Stimulated activated CD8-positive, alpha-beta memory T cell treated with anti-CD3 and anti-CD28 coated beads, Interleukin-15, amount 100 ng/mL, for 1 hour (primary cell): ENCODE data around the gene RGS12.
"Not testable (repeated sequence)": the region's sequence is repeated elsewhere in the genome, so short reads cannot be mapped to it uniquely, and the experiment has no call there.

ENCODE experiments used
- DNase-seq: peaks from one replicate; pipeline ENCODE4 v3.0.0-alpha.2; 2020; ENCODE audit warnings: low read depth

Gene RGS12

GRCh38 chr4:3296651-3297050, 3.8 kb downstream of the RGS12 start:
- no peak for DNase-seq

GRCh38 chr4:3297066-3297859, 4.4 kb downstream of the RGS12 start:
- no peak for DNase-seq

GRCh38 chr4:3299122-3299975, 6.5 kb downstream of the RGS12 start:
- no peak for DNase-seq

GRCh38 chr4:3299976-3300671, 7.3 kb downstream of the RGS12 start:
- no peak for DNase-seq

GRCh38 chr4:3300882-3301281, 8.1 kb downstream of the RGS12 start:
- not testable (repeated sequence) for DNase-seq

- no peak for DNase-seq
Measured at GRCh38 chr4:3301450-3302172, 8.8 kb downstream of the RGS12 start.

- DNase-seq = peak; percentile 43
Measured at GRCh38 chr4:3302173-3302785, 9.5 kb downstream of the RGS12 start.

GRCh38 chr4:3302786-3303564, 10.2 kb downstream of the RGS12 start:
- no peak for DNase-seq

GRCh38 chr4:3303565-3303824, 10.7 kb downstream of the RGS12 start:
- no peak for DNase-seq

GRCh38 chr4:3303923-3304710, 11.3 kb downstream of the RGS12 start:
- no peak for DNase-seq

- DNase-seq = no peak
Measured at GRCh38 chr4:3304831-3305609, 12.2 kb downstream of the RGS12 start.

- no peak for DNase-seq
Measured at GRCh38 chr4:3305610-3306371, 13.0 kb downstream of the RGS12 start.

- no peak for DNase-seq
Measured at GRCh38 chr4:3306450-3306849, 13.6 kb downstream of the RGS12 start.

GRCh38 chr4:3307060-3307459, 14.2 kb downstream of the RGS12 start:
- DNase-seq = no peak

- DNase-seq = no peak
Measured at GRCh38 chr4:3307486-3307885, 14.7 kb downstream of the RGS12 start.

- DNase-seq = no peak
Measured at GRCh38 chr4:3307891-3308575, 15.2 kb downstream of the RGS12 start.

GRCh38 chr4:3308691-3309090, 15.9 kb downstream of the RGS12 start:
- DNase-seq = no peak
